D721Med (cell line): ENCODE measurements around the gene MYO9A.
A peak's percentile ranks its signal among the peaks of the same experiment; 100 is the strongest.

Experiments
- DNase-seq: peaks from one replicate; pipeline ENCODE4 v3.0.0; 2011; ENCODE audit warnings: low spot score; ENCODE audit not compliant: insufficient read length
- FAIRE-seq: peaks from 2 replicates; lab custom pipeline; 2011; peaks lifted over from hg19 to GRCh38; lab: Jason Lieb, UNC
- TF ChIP-seq, protein P1 (sequence below): IDR thresholded peaks from 2 replicates; pipeline ENCODE4 v1.5.1; 2012; ENCODE audit warnings: mild to moderate bottlenecking, control low read depth; ENCODE audit not compliant: insufficient read depth; ENCODE audit errors: missing control alignments

The MYO9A gene, protein sequence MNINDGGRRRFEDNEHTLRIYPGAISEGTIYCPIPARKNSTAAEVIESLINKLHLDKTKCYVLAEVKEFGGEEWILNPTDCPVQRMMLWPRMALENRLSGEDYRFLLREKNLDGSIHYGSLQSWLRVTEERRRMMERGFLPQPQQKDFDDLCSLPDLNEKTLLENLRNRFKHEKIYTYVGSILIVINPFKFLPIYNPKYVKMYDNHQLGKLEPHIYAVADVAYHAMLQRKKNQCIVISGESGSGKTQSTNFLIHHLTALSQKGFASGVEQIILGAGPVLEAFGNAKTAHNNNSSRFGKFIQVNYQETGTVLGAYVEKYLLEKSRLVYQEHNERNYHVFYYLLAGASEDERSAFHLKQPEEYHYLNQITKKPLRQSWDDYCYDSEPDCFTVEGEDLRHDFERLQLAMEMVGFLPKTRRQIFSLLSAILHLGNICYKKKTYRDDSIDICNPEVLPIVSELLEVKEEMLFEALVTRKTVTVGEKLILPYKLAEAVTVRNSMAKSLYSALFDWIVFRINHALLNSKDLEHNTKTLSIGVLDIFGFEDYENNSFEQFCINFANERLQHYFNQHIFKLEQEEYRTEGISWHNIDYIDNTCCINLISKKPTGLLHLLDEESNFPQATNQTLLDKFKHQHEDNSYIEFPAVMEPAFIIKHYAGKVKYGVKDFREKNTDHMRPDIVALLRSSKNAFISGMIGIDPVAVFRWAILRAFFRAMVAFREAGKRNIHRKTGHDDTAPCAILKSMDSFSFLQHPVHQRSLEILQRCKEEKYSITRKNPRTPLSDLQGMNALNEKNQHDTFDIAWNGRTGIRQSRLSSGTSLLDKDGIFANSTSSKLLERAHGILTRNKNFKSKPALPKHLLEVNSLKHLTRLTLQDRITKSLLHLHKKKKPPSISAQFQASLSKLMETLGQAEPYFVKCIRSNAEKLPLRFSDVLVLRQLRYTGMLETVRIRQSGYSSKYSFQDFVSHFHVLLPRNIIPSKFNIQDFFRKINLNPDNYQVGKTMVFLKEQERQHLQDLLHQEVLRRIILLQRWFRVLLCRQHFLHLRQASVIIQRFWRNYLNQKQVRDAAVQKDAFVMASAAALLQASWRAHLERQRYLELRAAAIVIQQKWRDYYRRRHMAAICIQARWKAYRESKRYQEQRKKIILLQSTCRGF (N-terminal part only)

DNA sequence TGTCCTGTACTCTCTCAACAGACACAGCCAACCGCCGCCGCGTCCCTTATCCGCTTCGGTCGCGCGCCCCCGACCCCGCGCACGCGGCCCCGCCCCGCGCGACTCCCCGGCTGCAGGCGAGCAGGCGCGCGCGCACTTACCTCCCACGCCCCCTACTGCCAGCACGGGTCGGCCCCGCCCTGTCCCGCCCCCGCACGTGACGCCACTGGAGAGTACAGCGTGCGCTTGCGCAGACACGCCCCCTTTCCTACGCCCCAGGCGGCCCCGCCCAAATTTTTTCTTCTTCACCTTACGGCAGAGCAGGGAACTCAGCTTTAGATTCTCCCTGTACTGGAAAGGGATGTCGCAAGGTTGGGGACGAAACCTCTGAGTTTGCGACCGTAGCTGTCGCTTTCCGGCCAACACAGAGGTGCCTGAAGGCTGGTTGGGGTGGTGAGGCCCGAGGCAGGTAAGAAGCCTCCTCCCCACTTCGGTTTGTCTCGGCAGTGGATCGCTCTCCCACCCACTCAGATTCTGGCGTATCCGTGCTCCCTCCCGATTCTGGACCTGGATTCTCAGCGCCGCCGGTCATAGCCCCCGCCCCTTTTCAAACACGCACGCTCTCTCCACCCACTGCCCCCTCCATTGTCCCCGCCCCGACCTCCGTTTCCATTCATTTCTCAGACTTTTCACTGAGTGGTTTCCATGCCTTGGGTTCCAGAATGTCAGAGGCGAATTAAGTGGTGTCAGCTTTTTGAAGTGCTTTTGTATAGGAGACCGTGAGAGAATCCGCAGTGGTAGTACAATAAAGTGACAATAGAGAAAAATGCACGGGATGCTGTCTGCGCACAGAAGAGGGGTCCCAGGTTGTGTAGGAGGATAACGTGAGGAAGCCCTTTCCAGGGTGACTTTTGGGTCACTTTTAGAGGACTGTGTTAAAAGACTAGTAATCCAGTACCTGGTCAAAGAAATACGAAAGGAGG is at the start of gene MYO9A, which contains the start of gene SENP8:
Gene MYO9A (minus strand): TSS at position 134 of the 962 bp plus-strand sequence. CDS start 71,587 bp downstream, outside the sequence.
Gene SENP8 (plus strand): TSS at position 387 of the 962 bp plus-strand sequence. CDS start 21,221 bp downstream, outside the sequence.
- DNase-seq = peak; percentile 60
- no peak for FAIRE-seq
- TF ChIP-seq, protein P1, sequence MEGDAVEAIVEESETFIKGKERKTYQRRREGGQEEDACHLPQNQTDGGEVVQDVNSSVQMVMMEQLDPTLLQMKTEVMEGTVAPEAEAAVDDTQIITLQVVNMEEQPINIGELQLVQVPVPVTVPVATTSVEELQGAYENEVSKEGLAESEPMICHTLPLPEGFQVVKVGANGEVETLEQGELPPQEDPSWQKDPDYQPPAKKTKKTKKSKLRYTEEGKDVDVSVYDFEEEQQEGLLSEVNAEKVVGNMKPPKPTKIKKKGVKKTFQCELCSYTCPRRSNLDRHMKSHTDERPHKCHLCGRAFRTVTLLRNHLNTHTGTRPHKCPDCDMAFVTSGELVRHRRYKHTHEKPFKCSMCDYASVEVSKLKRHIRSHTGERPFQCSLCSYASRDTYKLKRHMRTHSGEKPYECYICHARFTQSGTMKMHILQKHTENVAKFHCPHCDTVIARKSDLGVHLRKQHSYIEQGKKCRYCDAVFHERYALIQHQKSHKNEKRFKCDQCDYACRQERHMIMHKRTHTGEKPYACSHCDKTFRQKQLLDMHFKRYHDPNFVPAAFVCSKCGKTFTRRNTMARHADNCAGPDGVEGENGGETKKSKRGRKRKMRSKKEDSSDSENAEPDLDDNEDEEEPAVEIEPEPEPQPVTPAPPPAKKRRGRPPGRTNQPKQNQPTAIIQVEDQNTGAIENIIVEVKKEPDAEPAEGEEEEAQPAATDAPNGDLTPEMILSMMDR = peak; percentile 4

DNA sequence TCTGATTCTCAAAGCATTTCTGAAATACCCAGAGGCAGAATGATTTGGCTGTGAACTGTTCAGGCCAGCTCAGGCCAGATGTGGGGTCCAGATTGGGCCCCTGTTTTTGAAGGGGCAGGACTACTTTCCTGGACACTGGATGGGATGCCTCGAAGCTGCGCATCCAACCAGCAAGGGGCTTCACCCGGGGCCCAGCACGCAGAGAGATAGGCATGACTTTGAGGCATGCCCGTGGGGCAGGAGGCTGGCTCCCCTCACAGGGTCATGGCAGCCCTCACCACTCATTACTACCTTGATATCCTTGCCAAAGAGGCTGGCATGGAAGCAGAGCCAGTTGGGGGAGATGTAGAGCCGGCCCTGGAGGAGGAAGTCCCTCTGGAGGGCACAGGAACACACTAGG is 49.5 kb upstream of the MYO9A start:
- FAIRE-seq (no peak), DNase-seq (no peak)
- TF ChIP-seq, protein P1 = no peak

DNA sequence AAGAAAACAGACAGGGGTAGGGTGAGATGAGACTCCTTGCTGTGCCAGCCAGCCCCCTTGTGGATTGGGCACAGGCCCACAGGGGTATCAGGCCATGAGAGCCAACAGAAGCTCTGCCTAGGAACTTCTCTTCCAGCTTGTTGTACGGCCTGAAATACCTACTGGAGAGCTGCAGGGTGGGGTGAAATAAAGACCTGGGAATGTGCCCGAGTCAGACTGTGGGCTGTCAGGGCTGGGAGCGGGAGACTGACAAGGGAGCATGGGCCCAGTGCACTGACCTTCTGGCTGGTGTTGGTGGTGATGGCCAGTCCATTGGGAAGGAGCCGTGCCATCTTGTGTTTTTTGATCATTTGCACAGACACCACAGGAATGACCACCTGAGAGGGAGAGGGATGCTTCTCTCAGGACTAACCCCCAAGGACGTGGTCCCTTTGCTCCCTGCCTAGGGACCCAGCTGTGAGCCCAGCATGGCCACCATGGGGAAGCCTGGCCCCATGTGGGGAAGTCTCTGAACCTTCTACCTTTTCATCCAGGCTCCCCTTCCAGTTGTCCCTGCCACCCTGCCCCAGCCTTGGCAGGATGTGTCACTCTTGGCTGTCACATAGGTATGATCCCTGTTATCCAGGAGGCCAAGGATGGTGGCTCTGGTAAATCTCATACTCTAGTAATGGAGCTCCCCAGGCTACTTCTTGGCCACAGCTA is 48.9 kb upstream of the MYO9A start:
- no peak for DNase-seq
- no peak for FAIRE-seq
- TF ChIP-seq, protein P1 = no peak

DNA sequence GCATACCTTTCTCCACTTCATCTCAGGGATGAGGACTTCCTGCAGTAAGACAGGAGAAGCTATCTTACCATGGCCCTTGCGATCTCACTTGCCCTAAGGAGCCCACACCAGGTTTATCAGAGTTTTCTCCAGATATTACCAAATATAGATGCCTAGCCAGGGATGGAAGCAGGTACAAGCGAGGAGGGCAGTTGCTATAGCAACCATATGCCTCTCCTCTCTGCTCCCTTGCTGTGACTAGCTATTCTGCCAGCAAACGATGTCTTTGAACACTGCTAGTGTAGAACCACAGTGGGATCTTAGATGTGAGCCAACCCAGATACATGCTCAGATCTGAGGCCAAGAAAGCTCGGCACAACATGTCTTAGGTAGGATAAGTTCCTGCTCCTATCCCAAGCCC is 45.8 kb upstream of the MYO9A start:
- DNase-seq (no peak), FAIRE-seq (no peak)
- TF ChIP-seq, protein P1 = no peak

DNA sequence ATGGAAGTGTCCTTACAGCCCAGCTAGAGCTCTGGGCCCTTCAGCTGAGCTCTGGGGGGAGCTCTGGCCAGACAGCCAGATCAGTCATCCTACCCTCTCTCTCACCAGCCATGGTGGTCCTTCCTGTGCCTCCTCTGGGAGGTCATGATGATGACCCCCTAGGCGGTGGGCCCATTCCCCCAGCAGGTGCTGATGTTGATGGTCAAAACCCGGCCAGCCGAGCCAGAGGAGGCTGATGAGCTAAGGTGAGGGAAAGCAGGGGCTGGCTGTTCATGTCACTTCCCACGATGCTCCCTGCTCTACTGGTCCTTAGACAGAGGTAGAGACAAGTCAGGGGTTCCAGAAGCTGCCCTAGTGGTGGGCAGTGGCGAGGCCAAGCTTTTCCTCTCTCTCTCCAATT is 44.6 kb upstream of the MYO9A start:
- DNase-seq = no peak
- FAIRE-seq = no peak
- TF ChIP-seq, protein P1 = no peak
